A673 (cell line): ENCODE results near the gene POLE. TPM values are rescaled to one million over a fixed set of nuclear protein-coding genes. Genes with fewer than 3 reads are reported as not detected.

Experiments used
- BruUV-seq: library from RNA; stranded (reverse); fragments of 400-500 nt; replicated peaks from 2 replicates; lab custom pipeline; 2021; lab: Mats Ljungman, UMichigan
- CTCF ChIA-PET: fragments of 300-600 bp; sonication (Branson Sonifier 250); formaldehyde crosslinking; loops from one replicate; lab custom pipeline; 2022; ENCODE audit warnings: antibody characterized with exemption; lab: Charles Lee
- POLR2A ChIA-PET: fragments of 300-600 bp; sonication (Branson Sonifier 250); formaldehyde crosslinking; loops from one replicate; lab custom pipeline; 2022; ENCODE audit warnings: antibody characterized with exemption; ENCODE audit not compliant: low non-redundant PET; lab: Charles Lee
- DNase-seq: peaks from one replicate; pipeline ENCODE4 v3.0.0-alpha.2; 2015; ENCODE audit warnings: low spot score
- H3K27ac ChIP-seq: fragments of 200-600 bp; sonication (generic); 2 replicates; pipeline ENCODE4 v1.5.1; 2016; ENCODE audit warnings: mixed run types, low read depth, mild to moderate bottlenecking, mixed read lengths, antibody characterized with exemption, low read length; ENCODE audit not compliant: poor library complexity, severe bottlenecking
- H3K27me3 ChIP-seq: fragments of 200-600 bp; sonication (generic); replicated peaks from 2 replicates; pipeline ENCODE4 v1.6.1; 2017; ENCODE audit warnings: mixed run types, low read depth, mild to moderate bottlenecking, mixed read lengths, antibody characterized with exemption, low read length; ENCODE audit not compliant: insufficient read depth, poor library complexity
- H3K36me3 ChIP-seq: fragments of 200-600 bp; sonication (generic); 2 replicates; pipeline ENCODE4 v1.6.1; 2016; ENCODE audit warnings: mixed run types, mild to moderate bottlenecking, mixed read lengths, antibody characterized with exemption, low read length; ENCODE audit not compliant: insufficient read depth, poor library complexity, severe bottlenecking
- H3K4me1 ChIP-seq: fragments of 200-600 bp; sonication (generic); 2 replicates; pipeline ENCODE4 v1.6.1; 2017; ENCODE audit warnings: mixed run types, mild to moderate bottlenecking, mixed read lengths, antibody characterized with exemption, low read length; ENCODE audit not compliant: insufficient read depth, poor library complexity, severe bottlenecking
- H3K4me3 ChIP-seq: fragments of 200-600 bp; sonication (generic); 2 replicates; pipeline ENCODE4 v1.5.1; 2016; ENCODE audit warnings: low read depth, mixed run types, mild to moderate bottlenecking, mixed read lengths, low read length; ENCODE audit not compliant: poor library complexity, severe bottlenecking
- H3K9me3 ChIP-seq: fragments of 200-600 bp; sonication (generic); 2 replicates; pipeline ENCODE4 v1.6.1; 2016; ENCODE audit warnings: mixed run types, low read depth, mild to moderate bottlenecking, mixed read lengths, antibody characterized with exemption, low read length; ENCODE audit not compliant: poor library complexity, severe bottlenecking
- EZH2 ChIP-seq: fragments of 200-600 bp; sonication (generic); IDR thresholded peaks from 2 replicates; pipeline ENCODE4 v1.6.1; 2017; ENCODE audit warnings: borderline replicate concordance, low read depth, mild to moderate bottlenecking, mixed read lengths, antibody characterized with exemption, low read length; ENCODE audit not compliant: poor library complexity, severe bottlenecking
- intact Hi-C: fragments of 100-400 bp; cut with micrococcal nuclease; formaldehyde crosslinking; loops from one replicate; pipeline ENCODE4 v1.10.0; 2022; ENCODE audit not compliant: unreplicated experiment
- total RNA-seq: library from RNA; stranded (reverse); gene quantifications from 2 replicates; pipeline ENCODE4 v1.2.3, GENCODE V29; 2021
- TF ChIP-seq, protein P1 (sequence below): fragments of 300-800, 200-600 bp; sonication (generic); conservative IDR thresholded peaks from 2 replicates; pipeline ENCODE4 v1.5.1; 2017; ENCODE audit warnings: low read depth, mild to moderate bottlenecking, antibody characterized with exemption, low read length, moderate library complexity, mixed read lengths

POLE gene
- total RNA-seq, 1 experiment from 2014 or later = 239 TPM

DNA sequence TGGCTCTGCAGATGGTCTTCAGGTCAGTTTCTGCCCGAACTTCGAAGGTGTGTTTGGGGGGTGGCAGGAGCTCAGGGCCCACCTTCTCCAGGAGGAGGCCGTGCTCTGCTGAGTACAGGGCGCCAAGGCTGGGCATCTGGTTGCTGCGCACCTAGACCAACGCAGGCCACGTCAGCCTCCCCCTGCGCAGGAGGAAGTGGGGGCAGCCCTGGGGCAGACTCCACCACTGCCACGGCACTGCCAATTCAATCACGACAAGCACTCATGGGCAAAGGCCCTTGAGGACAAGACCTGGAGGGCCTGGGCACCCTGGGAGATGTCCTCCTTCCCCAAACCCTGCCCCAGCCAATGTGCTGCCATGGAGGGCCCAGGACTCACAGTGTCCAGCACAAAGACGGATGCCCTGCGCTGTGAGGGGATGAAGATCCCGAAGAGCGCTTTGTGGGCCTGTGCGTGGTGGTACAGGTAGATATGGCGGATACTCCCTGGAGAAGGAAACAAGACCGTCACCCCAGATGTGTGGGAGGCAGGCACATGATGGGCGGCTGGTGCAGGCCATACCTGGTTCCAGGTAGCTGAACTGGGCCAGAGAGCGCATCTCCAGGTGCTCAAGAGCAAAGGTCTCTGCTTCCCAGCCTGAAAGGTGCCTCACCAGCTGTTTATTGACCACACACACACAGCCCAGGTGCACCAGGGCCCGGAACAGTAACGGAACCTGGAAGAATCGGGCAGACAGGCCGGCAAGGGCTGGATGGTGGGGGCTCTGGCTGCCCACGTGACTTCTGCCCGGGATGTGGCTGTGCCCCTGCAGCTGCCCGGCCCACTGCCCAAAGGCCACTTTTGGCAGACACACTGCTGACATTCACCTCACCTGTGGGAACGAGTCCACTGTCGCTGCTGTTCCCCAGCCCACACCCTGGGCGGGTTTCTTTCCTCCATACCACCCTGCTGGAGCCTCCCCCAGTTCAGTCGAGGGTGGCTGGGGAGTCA is 44.0 kb downstream of the POLE start:
- no peaks in the 10 kb centered on the region for H3K9me3 ChIP-seq
- H3K36me3 ChIP-seq = peaks cover 74% of the 10 kb centered on the region
- intact Hi-C loops = no loop called here
- no peaks in the 10 kb centered on the region for H3K27me3 ChIP-seq
- CTCF ChIA-PET = no interaction called here
- DNase-seq = no peak
- TF ChIP-seq, protein P1, sequence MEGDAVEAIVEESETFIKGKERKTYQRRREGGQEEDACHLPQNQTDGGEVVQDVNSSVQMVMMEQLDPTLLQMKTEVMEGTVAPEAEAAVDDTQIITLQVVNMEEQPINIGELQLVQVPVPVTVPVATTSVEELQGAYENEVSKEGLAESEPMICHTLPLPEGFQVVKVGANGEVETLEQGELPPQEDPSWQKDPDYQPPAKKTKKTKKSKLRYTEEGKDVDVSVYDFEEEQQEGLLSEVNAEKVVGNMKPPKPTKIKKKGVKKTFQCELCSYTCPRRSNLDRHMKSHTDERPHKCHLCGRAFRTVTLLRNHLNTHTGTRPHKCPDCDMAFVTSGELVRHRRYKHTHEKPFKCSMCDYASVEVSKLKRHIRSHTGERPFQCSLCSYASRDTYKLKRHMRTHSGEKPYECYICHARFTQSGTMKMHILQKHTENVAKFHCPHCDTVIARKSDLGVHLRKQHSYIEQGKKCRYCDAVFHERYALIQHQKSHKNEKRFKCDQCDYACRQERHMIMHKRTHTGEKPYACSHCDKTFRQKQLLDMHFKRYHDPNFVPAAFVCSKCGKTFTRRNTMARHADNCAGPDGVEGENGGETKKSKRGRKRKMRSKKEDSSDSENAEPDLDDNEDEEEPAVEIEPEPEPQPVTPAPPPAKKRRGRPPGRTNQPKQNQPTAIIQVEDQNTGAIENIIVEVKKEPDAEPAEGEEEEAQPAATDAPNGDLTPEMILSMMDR = no peak
- no peak for TF ChIP-seq EZH2
- H3K4me1 ChIP-seq = no peaks in the 10 kb centered on the region
- no peak overlapping the region for H3K27ac ChIP-seq
- H3K4me3 ChIP-seq = no peak overlapping the region
- BruUV-seq = no TSS peak
- POLR2A ChIA-PET = no interaction called here

DNA sequence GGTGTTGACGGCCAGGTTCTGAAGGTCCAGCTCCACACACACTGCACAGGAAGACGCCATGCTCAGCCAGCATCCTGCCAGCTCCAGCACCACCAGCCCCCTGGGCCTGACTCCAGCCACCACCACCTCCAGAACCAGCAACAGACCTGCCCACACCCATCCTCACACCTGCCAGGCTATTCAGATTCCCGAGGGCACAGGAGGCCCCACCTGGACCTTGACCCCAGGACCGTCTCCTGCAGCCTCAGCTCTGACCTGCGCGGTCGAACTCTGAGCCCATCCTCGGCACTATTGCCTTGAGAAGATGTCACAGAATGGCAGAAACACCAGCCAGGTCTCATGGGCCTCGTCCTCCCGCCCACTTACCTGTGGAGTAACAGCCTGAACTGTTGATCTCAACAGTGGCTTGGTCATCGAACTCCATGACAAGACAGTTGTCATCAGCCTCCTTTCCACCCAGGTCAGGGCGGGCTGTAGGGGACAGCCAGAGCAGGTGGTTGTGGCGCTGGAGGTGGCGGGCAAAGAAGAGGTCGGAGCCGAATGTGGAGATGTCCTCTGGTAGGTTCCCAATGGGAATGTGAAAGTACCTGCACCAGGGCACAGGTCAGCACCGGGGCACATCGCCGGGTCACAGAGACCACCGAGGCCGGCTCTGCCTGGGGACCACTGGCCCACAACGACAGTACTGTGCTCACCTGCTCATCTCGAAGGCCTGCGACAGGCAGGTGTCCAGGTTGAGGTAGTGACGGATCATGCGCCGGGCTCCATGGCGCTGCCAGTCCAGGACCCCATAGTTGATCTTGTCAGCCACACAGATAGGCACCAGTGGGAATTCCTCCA is 45.1 kb downstream of the POLE start:
- BruUV-seq = TSS peak; percentile 26
- Histone ChIP-seq H3K27me3 (no peaks in the 10 kb centered on the region), H3K36me3 (peaks cover 74% of the 10 kb centered on the region), H3K27ac (no peak overlapping the region), H3K4me3 (no peak overlapping the region), H3K9me3 (no peaks in the 10 kb centered on the region), H3K4me1 (no peaks in the 10 kb centered on the region)
- DNase-seq = no peak
- intact Hi-C loops = no loop called here
- no peak for TF ChIP-seq EZH2
- TF ChIP-seq, protein P1 = no peak
- POLR2A ChIA-PET = no interaction called here
- CTCF ChIA-PET = no interaction called here

DNA sequence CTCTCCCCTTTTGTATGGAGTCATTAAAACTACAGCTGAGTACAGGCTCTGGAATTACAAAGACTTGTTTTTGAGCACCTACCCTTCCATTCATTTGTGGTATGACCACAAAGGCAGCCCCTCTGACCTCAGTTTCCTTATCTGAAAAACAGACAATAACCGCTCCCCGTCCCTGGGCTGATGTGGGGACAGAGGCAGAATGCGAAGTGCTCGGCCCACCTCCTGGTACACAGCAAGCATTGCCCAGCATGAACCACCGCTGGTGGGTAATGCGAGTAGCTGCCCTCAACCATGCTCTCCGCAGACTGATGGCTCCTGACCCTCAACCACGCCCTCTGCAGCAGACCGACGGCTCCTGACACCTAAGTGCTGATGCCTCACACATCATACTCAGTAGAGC is 46.2 kb downstream of the POLE start:
- no peak overlapping the region for H3K4me3 ChIP-seq
- no peak for DNase-seq
- BruUV-seq = no TSS peak
- TF ChIP-seq, protein P1 = no peak
- TF ChIP-seq EZH2 = no peak
- H3K9me3 ChIP-seq = no peaks in the 10 kb centered on the region
- H3K4me1 ChIP-seq = no peaks in the 10 kb centered on the region
- ChIA-PET CTCF (no interaction called here), POLR2A (interaction anchor here (0.6 kb wide), 1 partner anchor 189 kb away, joined by 3 read pairs; no protein-coding TSS in a partner anchor)
- intact Hi-C loops = no loop called here
- no peak overlapping the region for H3K27ac ChIP-seq
- peaks cover 77% of the 10 kb centered on the region for H3K36me3 ChIP-seq
- no peaks in the 10 kb centered on the region for H3K27me3 ChIP-seq
